A673 (cell line): Measurements from ENCODE around the gene CNIH4. TPM values are rescaled to one million over a fixed set of nuclear protein-coding genes. Genes with fewer than 3 reads are reported as not detected.

Source experiments
- BruUV-seq: library from RNA; stranded (reverse); fragments of 400-500 nt; replicated peaks from 2 replicates; lab custom pipeline; 2021; lab: Mats Ljungman, UMichigan
- CTCF ChIA-PET: fragments of 300-600 bp; sonication (Branson Sonifier 250); formaldehyde crosslinking; loops from one replicate; lab custom pipeline; 2022; ENCODE audit warnings: antibody characterized with exemption; lab: Charles Lee
- POLR2A ChIA-PET: fragments of 300-600 bp; sonication (Branson Sonifier 250); formaldehyde crosslinking; loops from one replicate; lab custom pipeline; 2022; ENCODE audit warnings: antibody characterized with exemption; ENCODE audit not compliant: low non-redundant PET; lab: Charles Lee
- DNase-seq: peaks from one replicate; pipeline ENCODE4 v3.0.0-alpha.2; 2015; ENCODE audit warnings: low spot score
- H3K27ac ChIP-seq: fragments of 200-600 bp; sonication (generic); 2 replicates; pipeline ENCODE4 v1.5.1; 2016; ENCODE audit warnings: mixed run types, low read depth, mild to moderate bottlenecking, mixed read lengths, antibody characterized with exemption, low read length; ENCODE audit not compliant: poor library complexity, severe bottlenecking
- H3K27me3 ChIP-seq: fragments of 200-600 bp; sonication (generic); replicated peaks from 2 replicates; pipeline ENCODE4 v1.6.1; 2017; ENCODE audit warnings: mixed run types, low read depth, mild to moderate bottlenecking, mixed read lengths, antibody characterized with exemption, low read length; ENCODE audit not compliant: insufficient read depth, poor library complexity
- H3K36me3 ChIP-seq: fragments of 200-600 bp; sonication (generic); 2 replicates; pipeline ENCODE4 v1.6.1; 2016; ENCODE audit warnings: mixed run types, mild to moderate bottlenecking, mixed read lengths, antibody characterized with exemption, low read length; ENCODE audit not compliant: insufficient read depth, poor library complexity, severe bottlenecking
- H3K4me1 ChIP-seq: fragments of 200-600 bp; sonication (generic); 2 replicates; pipeline ENCODE4 v1.6.1; 2017; ENCODE audit warnings: mixed run types, mild to moderate bottlenecking, mixed read lengths, antibody characterized with exemption, low read length; ENCODE audit not compliant: insufficient read depth, poor library complexity, severe bottlenecking
- H3K4me3 ChIP-seq: fragments of 200-600 bp; sonication (generic); 2 replicates; pipeline ENCODE4 v1.5.1; 2016; ENCODE audit warnings: low read depth, mixed run types, mild to moderate bottlenecking, mixed read lengths, low read length; ENCODE audit not compliant: poor library complexity, severe bottlenecking
- H3K9me3 ChIP-seq: fragments of 200-600 bp; sonication (generic); 2 replicates; pipeline ENCODE4 v1.6.1; 2016; ENCODE audit warnings: mixed run types, low read depth, mild to moderate bottlenecking, mixed read lengths, antibody characterized with exemption, low read length; ENCODE audit not compliant: poor library complexity, severe bottlenecking
- CTCF ChIP-seq: fragments of 300-800, 200-600 bp; sonication (generic); conservative IDR thresholded peaks from 2 replicates; pipeline ENCODE4 v1.5.1; 2017; ENCODE audit warnings: low read depth, mild to moderate bottlenecking, antibody characterized with exemption, low read length, moderate library complexity, mixed read lengths
- EZH2 ChIP-seq: fragments of 200-600 bp; sonication (generic); IDR thresholded peaks from 2 replicates; pipeline ENCODE4 v1.6.1; 2017; ENCODE audit warnings: borderline replicate concordance, low read depth, mild to moderate bottlenecking, mixed read lengths, antibody characterized with exemption, low read length; ENCODE audit not compliant: poor library complexity, severe bottlenecking
- intact Hi-C: fragments of 100-400 bp; cut with micrococcal nuclease; formaldehyde crosslinking; loops from one replicate; pipeline ENCODE4 v1.10.0; 2022; ENCODE audit not compliant: unreplicated experiment
- total RNA-seq: library from RNA; stranded (reverse); gene quantifications from 2 replicates; pipeline ENCODE4 v1.2.3, GENCODE V29; 2021

CNIH4 gene
- total RNA-seq, 1 experiment from 2014 or later = 79.9 TPM

- Histone ChIP-seq H3K27ac (no peak overlapping the region), H3K4me1 (peaks cover 9% of the 10 kb centered on the region), H3K9me3 (no peaks in the 10 kb centered on the region), H3K4me3 (no peak overlapping the region), H3K27me3 (no peaks in the 10 kb centered on the region), H3K36me3 (no peaks in the 10 kb centered on the region)
- DNase-seq = no peak
- BruUV-seq = no TSS peak
- no peak for TF ChIP-seq EZH2
- TF ChIP-seq CTCF = no peak
- POLR2A ChIA-PET = no interaction called here
- intact Hi-C loops = no loop called here
- CTCF ChIA-PET = no interaction called here
Observed at GRCh38 chr1:224325959-224326358, 30.7 kb upstream of the CNIH4 start.

GRCh38 chr1:224328644-224329043 is 28.0 kb upstream of the CNIH4 start:
- no peak for DNase-seq
- intact Hi-C loops = no loop called here
- Histone ChIP-seq H3K4me3 (peak overlapping the region; percentile 79), H3K27me3 (no peaks in the 10 kb centered on the region), H3K9me3 (no peaks in the 10 kb centered on the region), H3K36me3 (no peaks in the 10 kb centered on the region), H3K4me1 (peaks cover 13% of the 10 kb centered on the region), H3K27ac (no peak overlapping the region)
- ChIA-PET POLR2A (no interaction called here), CTCF (no interaction called here)
- BruUV-seq = no TSS peak
- TF ChIP-seq EZH2 (no peak), CTCF (no peak)

GRCh38 chr1:224329484-224329841 is 27.2 kb upstream of the CNIH4 start:
- no peak for DNase-seq
- H3K27me3 ChIP-seq = no peaks in the 10 kb centered on the region
- H3K4me1 ChIP-seq = peaks cover 13% of the 10 kb centered on the region
- no peak for TF ChIP-seq CTCF
- TF ChIP-seq EZH2 = no peak
- no peaks in the 10 kb centered on the region for H3K9me3 ChIP-seq
- no peaks in the 10 kb centered on the region for H3K36me3 ChIP-seq
- peak overlapping the region; percentile 79 for H3K4me3 ChIP-seq
- intact Hi-C loops = no loop called here
- TSS peak; percentile 62 for BruUV-seq
- CTCF ChIA-PET = interaction anchor here (0.6 kb wide), 1 partner anchor 627 kb away, joined by 4 read pairs; no protein-coding TSS in a partner anchor
- H3K27ac ChIP-seq = peak overlapping the region; percentile 97
- POLR2A ChIA-PET = no interaction called here
